Mucosa of gallbladder (tissue), 1 donor: ENCODE data around the gene PCDHGC4. TPM values are rescaled to one million over a fixed set of nuclear protein-coding genes. Genes with fewer than 3 reads are reported as not detected.

ENCODE experiments used
- DNase-seq: peaks from one replicate; pipeline ENCODE4 v3.0.0-alpha.2; 2020; ENCODE audit warnings: low spot score
- total RNA-seq: library from RNA; stranded (reverse); gene quantifications from one replicate; pipeline ENCODE4 v1.2.1, GENCODE V29; 2021
- donor health status: DM: no; HTN: no; CAD: no.

Gene PCDHGC4
- total RNA-seq, 1 donor from 2014 or later: 2.6 TPM

DNA sequence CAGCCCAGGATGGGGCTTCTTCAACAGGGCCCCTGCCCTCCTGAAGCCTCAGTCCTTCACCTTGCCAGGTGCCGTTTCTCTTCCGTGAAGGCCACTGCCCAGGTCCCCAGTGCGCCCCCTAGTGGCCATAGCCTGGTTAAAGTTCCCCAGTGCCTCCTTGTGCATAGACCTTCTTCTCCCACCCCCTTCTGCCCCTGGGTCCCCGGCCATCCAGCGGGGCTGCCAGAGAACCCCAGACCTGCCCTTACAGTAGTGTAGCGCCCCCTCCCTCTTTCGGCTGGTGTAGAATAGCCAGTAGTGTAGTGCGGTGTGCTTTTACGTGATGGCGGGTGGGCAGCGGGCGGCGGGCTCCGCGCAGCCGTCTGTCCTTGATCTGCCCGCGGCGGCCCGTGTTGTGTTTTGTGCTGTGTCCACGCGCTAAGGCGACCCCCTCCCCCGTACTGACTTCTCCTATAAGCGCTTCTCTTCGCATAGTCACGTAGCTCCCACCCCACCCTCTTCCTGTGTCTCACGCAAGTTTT, 27.6 kb downstream of the PCDHGC4 start:
- peak; percentile 88 for DNase-seq

DNA sequence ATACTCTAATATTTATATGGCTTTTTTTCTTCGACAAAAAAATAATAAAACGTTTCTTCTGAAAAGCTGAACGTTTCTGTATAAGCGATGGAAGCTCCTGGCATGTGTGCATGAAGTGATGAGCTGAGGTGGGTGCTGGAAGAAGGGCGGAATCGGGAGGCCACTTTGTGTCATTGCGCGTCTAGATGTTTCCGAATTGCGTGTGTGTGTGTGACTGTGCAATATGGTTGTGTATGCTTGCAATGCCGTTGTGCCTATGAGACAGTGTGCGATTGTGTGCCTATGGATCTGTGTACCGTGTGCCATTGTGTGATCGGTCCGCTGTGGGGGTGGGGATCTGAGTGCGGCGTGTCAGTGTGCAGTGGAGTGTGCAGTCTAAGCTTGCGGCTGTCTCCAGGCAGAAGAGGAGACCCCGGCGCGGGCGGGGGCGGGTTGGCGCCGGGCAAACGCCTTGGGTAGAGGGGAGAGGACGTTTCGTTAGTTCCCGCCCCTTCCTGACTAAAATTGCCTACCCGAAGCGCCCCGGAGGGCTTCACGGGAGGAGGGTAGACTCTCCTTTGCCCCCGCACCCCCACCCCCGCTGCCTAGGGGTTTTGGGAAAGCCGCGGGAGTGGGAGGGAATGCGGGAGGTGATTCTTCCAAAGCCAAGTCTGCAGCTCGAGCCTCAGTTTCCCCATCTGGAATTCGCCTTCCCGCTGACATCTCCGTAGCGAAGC, 28.2 kb downstream of the PCDHGC4 start:
- DNase-seq: no peak

DNA sequence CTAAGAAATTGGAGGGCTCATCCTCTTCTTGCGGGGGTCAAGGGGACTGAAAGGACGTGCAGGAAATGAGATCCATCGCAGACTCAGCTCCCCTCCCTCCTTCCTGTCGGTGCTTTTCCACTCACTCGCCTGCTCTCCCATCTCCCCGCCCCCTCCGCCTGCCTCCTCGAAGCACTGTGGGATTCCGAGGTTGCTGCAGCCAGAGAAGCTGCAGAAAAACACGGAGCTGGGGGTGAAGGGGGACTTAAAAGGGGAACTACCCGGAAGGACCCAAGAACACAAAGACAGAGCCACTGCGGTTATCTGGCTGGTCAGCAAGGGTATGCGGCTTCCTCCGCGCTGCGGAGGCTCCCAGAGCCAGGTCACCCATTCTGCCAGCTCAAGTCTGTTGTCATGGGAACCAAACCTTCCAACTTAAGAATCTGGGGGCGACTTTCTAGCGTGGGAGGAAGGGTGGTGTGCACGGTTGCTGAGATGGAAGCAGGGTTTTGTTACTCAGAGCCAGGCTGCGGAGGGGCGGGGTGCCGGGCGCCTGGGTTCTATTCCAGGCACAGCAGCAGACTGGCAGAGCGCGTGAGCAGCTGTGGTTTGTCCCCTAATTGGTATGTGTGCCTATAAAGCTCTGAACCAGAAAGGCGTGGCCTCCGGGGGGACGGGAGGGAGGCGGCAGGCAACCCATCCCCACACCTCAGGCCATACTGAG, 28.9 kb downstream of the PCDHGC4 start:
- peak; percentile 63 for DNase-seq

DNA sequence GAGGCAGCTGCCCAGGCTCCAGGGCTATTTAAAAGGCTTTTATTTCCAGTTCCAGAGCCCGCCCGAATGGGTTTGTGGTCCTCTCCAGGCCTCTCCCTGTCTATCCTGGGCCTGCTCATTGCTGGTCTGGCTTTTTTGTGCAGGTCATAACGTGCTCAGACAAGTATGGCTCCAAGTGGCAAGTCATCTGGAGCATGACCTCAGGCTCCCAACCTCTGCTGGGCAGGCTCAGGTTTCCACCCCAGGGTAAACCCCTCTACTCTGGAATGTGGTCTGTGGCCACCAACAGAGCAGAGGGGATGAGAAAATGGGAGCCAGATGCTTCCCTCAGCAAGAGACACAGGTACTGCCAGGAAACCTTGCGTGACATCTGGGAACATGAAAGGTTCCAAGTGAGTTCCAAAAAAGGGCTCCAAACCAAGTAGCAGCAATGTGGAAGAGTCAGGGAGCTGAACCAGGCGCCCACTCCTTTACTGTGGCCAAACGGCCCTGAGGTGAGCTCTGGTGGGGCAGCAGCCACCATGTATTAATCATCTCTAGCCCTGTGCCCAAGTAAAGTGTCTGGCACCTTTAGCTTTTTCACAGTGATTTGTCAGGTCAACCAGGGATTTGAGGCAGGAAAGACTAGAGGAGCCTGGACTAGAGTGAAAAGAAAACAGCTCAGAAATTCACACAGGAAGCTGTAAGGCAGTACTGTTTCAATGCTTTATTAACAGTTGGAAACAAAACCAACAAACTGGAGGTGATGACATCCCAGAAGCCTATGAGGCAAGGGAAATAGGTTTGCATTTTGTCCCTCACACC, 29.7 kb downstream of the PCDHGC4 start:
- DNase-seq: no peak

DNA sequence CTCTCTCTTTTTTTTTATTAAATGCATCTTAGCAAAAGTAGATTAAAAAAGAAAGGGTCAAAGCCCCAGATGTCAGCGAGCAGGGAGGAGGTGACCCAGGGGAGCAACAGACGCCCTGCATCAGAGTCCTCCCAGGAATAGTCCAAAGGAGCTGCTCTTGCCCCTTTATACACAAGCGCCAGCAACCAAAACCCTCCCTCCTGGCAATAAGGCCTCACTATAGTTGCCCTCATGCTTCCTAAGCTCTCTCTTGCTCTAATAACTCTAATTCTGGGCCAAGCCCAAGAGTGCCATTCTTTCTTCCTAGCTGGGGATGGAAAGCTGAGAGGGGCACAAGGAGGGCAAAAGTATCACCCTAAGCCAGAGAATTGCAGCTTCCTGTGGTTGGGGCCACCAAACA, 30.3 kb downstream of the PCDHGC4 start:
- DNase-seq: no peak

DNA sequence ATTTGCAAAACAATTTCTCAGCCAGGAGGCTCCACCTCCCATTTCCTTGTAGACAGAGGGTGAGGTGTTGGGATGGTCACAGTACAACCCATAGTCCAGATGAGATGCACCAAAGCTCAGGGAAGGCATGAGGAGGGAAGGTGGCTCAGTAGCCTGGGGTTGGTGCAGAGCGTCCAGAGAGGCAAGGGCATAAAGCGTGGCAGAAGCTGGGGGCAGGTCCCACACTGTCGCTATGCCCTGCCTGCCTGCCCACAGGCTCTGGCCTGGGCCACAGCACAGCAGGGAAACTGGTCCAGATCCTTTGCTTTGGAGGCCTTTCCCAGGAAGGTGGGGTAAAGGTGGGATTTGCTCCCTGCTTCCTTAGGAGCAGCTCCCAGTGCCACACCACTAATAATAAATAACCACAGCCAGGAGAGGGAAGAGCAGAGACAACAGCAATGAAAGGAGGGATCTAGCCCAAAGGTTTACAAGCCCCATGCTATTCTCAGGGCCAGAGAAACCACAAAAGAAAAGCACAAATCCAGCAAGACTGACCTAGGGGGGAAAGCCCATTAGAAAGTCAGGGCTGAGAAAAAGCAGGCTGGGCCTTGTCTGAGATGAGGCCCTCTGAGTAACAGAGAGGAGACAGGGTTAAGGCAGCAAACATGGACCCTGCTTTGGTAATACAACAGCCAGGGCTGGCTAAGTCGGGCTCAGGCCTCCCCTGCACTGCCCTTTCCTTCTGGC, 31.3 kb downstream of the PCDHGC4 start:
- DNase-seq: no peak

DNA sequence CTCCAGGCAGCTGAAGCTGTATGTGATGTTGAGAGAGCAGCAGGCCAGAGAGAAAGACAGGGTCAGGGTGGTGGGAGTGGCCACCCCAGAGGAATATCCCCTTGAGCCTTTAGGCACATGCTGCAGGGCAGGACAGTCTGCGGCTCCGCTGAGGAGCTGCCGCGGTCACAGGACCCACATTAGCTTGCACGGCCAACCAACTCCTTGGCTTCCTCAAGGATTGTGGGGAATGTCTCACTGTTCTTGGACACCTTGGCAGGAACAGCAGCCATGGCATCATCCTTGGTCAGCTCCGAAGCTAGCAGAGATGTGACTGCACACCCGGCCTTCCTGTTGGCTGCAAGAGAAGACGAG, 31.8 kb downstream of the PCDHGC4 start:
- no peak for DNase-seq

DNA sequence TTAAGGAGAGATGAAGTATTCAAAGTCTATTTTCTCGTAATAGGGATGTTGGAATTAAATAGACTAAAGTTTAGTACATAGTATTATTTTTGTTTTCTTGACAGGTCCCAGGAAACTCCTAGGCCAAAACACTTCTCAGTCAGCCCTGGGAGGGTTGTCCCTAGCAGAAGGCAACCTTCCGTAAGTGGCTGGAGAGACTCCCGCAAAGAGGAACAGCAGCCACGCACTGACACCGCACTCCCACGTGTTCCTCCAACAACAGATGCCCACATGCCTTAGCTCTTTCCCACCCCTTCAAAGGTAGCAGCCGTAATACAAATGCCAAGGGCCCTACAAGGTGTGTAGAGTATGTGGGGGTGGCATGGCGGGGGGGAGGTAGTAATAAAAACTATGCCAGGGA, 32.5 kb downstream of the PCDHGC4 start:
- no peak for DNase-seq

DNA sequence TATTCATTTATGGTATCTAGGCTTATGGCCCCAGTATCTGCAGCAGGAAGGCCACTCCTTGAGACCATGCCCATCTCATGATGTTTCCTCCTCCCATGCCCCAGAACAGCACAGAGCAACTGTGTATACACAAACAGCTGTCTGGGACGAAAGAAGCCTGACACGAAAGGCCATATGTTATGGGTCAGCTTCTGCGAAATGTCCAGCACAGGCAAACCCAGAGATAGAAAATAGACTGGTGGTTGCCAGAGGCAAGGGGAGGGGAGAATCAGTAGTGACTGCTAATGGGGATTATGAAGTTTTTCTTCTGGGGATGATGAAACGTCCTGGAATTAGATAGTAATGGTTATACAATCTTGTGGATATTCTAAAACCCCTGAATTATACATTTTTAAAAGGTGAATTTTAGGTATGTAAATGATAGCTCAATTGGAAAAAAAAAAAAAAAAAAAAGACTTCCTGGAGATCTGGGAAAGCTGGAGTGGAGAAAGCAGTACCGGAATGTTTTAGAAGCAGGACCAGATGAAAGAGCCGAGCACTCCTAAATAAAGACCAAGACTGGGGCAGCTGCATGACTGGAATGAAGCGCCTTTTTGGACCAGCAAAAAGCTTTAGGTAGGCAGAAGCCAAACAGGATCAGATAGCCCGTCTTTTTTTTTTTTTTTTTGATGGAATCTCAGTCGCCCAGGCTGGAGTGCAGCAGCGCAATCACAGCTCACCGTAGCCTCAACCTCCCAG, 33.2 kb downstream of the PCDHGC4 start:
- peak; percentile 52 for DNase-seq

DNA sequence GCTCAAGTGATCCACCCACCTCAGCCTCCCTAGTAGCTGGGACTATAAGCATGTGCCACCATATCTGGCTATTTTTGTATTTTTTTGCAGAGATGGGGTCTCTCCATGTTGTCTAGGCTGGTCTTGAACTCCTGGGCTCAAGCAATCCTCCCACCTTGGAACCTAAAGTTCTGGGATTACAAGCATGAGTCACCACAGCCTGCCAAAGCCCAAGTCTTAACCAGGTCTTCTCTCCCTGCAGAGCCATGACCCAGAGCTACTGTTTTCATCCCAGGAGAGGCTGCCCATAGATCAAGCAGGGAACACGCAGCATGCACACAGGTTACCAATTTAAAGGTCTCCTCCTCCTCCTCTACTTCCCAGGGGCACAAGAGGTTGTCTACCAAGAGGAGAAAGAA, 33.8 kb downstream of the PCDHGC4 start:
- DNase-seq: no peak

DNA sequence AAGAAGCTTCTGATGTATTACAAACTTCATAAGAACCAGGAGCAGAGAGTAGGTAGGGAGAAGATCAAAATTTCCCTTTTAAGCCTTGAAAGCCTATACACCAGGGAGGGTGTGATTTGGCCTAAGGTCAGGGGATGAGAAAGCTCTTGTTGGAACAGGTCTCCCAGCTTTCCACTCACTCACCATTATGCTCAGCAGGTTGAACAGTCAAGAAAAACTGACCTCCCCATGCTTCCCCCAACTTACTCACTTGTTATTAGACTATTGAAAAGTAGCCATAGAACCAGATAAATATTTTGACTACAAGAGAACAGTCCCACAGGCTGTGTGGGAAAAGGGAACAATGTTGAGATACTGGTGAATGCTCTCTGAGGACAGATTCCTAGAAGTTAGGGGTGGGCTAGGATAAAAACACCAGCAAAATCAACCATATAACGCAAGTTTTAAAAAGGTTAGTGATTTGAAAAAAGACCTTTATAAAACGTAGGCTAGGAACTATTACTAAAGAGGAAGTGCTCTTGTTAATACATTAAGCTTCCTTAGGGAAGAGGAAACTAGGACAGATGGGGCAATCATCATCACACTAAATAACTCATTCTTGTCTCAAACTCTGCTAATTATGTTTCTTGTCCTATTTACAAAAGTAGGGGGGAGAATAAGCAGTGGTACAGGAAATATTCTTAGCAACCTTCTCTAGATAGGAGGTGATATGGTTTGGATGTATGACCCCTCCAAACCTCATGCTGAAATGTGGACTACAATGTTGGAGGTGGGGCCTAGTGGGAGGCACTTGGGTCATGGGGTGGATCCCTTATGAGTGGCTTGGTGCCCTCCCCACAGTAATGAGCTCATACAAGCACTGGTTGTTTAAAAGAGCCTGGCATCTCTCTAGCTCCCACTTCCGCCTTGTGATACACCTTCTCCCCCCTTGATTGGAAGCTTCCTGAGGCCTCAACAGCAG, 35.1 kb downstream of the PCDHGC4 start:
- DNase-seq: no peak

DNA sequence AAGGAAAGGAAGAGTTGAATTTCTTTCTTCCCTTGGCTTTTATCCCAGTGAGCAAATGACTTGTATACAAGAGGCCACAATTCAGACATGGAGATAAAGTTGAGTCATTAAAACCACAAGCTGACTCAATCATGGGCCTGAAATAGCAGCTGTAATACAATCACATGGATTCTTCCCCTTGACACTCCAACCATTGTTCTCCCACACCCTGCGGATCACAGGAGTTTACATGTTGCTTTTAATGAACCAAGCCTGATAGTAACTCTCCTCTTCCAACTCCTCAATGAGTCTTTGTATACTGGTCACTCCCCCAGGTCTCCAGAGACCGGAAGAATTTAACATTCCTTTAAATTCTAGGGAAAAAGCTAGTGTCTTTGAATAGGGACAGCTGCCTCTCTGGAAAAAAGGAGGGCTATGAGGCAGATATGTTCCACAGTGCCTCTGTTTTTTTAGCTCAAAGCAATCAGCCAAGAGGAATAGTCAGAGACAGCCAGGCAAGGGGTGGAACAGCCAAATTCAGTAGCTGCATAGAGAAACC, 36.5 kb downstream of the PCDHGC4 start:
- peak; percentile 74 for DNase-seq

DNA sequence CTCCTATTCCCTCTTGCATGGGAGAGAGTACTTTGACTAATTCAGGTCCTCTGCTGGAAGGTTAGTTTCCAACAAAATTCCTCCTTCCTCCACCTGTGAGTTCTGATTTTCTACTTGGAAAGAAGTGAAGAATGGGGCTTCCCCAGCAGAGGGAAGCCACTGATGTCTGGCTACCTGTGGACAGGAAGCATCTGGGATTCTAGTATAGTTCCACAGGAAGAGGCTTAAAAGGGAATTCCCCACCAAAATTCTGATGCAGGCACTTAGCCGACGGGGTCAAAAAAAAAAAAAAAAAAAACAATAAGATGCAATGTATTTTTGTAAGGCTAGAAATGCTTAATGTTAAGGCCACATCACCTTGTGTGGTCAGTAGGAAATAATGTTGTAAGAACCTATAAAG, 37.5 kb downstream of the PCDHGC4 start:
- DNase-seq: no peak

DNA sequence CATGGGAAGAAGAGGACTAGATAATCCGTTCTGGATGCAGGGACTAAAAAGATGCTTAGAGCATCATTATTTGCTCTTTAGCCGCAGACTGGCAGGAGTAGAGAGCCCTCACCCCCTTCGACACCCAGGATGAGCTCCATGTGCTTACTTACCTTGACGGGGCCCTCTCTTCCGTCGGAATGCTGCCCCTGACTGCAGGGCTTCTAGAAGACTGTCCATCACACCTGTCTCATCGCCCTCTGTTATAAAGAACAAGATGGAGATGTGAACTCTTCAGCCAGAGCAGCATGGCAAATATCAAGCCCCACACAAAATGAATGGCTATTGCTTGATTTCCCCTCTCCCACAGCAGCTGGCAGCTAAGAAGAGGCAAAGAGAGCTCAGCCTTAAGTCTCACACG, 39.2 kb downstream of the PCDHGC4 start:
- no peak for DNase-seq

DNA sequence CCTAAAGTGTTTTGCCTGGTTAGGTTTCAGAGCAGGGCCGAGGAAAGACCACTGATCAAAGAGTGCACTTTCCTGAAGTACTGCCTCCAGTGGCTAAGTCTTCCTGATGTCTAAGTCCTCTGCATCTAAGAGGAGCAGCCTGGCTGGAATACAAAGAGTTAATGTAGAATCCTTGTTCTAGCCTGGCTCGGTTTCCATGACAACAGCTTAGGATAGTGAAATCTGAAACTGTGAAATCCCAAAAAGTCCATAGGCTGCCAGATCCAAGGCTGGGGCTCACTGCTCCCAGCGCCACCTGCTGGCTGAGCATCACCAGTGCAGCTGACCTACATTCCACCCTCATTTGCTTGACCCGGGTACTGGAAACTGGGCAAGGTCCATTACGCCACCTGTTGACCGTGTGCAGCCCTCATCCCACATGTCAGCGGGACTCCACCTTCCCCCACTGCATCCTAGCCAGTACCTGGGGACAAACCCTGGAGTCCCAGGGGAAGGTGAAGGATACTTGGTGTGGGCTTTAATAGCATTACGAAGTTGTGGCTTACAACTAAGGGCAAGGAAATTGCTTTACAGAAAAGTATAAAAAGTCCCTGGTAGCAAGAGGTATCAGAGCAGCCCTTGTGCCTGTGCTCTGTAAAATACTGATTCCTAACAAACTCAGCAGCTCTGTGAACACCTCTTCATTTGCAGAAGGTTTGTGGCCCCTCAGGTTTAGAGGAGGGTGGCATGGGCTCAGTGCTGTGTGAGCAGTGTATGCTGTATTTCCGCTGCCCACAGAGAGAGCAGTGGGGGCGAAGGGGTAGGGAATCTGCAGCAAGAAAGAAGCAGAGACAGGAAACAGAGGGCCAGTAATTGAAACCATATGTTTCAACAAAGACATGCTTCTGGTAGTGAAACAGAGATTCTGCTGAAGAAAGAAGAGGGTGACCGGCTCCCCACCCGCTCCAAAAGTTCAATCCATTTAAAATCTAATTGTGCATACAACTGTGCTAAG, 40.1 kb downstream of the PCDHGC4 start:
- peak; percentile 88 for DNase-seq

DNA sequence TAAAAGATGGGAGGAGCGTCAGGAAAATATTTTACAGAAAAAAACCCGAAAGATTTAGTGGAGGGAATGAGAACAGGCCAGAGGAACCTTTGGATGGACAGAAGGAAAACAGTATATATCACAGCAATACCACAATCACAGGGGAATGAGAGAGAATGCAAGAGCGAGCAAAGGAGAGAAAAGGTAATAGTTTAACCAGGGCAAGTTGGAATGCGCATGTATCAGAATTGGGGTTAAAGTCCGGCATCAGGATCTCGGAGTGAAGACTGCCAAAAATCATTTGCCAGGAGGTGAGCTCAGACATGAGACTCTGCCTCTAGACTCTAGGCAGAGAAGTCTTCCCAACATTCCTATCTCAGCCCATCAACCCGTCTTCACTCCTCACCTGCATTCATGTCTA, 40.8 kb downstream of the PCDHGC4 start:
- DNase-seq: peak; percentile 78

DNA sequence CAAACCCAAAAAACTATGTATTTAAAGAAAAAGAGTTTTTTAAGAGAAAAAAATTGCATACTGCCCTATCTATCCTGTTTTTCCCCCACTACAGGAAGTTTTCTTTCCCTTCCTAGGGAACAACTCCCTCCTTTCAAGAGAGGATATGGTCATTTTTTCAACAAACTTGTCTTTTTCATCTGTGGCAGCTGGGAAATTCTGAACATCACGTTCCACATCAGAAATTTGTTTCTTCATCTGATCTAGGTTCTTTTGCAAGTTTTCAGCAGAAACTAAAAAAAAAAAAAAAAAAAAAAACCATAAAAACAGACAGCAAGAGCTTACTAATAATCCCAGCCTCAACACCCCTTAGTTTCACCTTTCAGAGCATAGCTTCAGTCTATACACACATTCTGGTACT, 42.6 kb downstream of the PCDHGC4 start:
- no peak for DNase-seq

DNA sequence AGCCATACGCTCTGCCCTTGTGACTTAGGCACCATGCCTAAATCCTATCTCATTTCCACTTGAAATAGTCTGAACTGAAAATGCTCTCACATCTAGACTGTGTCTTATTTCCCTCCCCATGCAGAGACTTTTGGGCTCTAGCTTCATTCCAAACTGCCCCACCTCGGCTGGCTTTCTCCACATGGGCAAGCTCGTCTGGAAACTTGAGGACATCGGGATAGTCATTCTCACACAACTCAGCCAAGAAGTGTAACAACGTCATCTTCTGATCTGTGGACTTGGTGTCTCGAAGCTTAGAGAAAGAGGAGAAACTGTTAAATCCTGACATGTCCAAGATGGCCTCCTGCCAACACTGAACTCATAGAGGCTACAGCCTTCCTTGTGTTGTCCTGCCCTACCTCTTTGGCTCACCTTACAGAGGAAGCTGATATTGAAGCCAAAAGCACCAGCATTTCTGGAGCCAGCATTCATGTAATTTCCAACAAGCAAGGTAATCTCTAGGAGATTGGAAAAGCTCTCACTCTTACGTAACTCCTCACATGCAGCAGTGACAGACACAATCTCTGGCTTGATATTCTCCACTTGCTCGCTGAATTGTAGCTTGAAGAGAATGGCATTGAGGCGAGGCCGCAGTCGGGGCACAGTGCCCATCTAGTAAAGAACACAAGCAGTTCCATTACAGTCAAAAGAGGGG, 43.6 kb downstream of the PCDHGC4 start:
- no peak for DNase-seq
